H1 (cell line): ENCODE results near the gene TTBK2. TPM values are rescaled to one million over a fixed set of nuclear protein-coding genes. Genes with fewer than 3 reads are reported as not detected.

Source experiments
- CTCF ChIA-PET: fragments of 300-600 bp; sonication (Branson Sonifier 250); formaldehyde crosslinking; loops from one replicate; lab custom pipeline; 2021; ENCODE audit not compliant: partially characterized antibody; lab: Charles Lee
- POLR2A ChIA-PET: fragments of 300-600 bp; sonication (Branson Sonifier 250); formaldehyde crosslinking; loops from one replicate; lab custom pipeline; 2021; ENCODE audit warnings: inconsistent platforms; ENCODE audit not compliant: partially characterized antibody; lab: Charles Lee
- DNase-seq, 2 experiments: peaks; one replicate each; pipeline versions ENCODE4 v3.0.0 to v3.0.0-alpha.2; 2010 to 2022; ENCODE audit warnings: low spot score in 2 of 2, low read depth in 1 of 2, mixed read lengths in 1 of 2
- FAIRE-seq: peaks from 2 replicates; lab custom pipeline; 2011; peaks lifted over from hg19 to GRCh38; lab: Jason Lieb, UNC
- H2AFZ ChIP-seq: 2 replicates; pipeline ENCODE4 v1.8.1; 2012; ENCODE audit warnings: low read length, inconsistent platforms
- H2AK5ac ChIP-seq: 2 replicates; pipeline ENCODE4 v1.6.1; 2013; ENCODE audit warnings: low read depth, low read length
- H2BK120ac ChIP-seq: replicated peaks from 2 replicates; pipeline ENCODE3; 2013; ENCODE audit warnings: low read depth, low read length, inconsistent platforms
- H2BK12ac ChIP-seq: 2 replicates; pipeline ENCODE4 v1.6.1; 2013; ENCODE audit warnings: low read depth, low read length
- H2BK15ac ChIP-seq: 2 replicates; pipeline ENCODE4 v1.6.1; 2013; ENCODE audit warnings: low read length
- H2BK20ac ChIP-seq: 2 replicates; pipeline ENCODE4 v1.6.1; 2013; ENCODE audit warnings: low read length
- H2BK5ac ChIP-seq: 2 replicates; pipeline ENCODE4 v1.6.1; 2013; ENCODE audit warnings: low read depth, low read length
- H3K14ac ChIP-seq: 2 replicates; pipeline ENCODE4 v1.6.1; 2013; ENCODE audit warnings: inconsistent platforms; ENCODE audit not compliant: insufficient read length
- H3K18ac ChIP-seq: 2 replicates; pipeline ENCODE4 v1.6.1; 2013; ENCODE audit warnings: low read length; ENCODE audit errors: extremely low read depth
- H3K23ac ChIP-seq: 2 replicates; pipeline ENCODE4 v1.6.1; 2013; ENCODE audit warnings: inconsistent platforms; ENCODE audit not compliant: insufficient read length
- H3K23me2 ChIP-seq: 2 replicates; pipeline ENCODE4 v1.6.1; 2013; ENCODE audit warnings: low read depth, low read length
- H3K27ac ChIP-seq: 2 replicates; pipeline ENCODE4 v1.6.1; 2011; ENCODE audit warnings: low read depth, low read length, inconsistent platforms
- H3K27me3 ChIP-seq, 4 experiments: replicated peaks in 1 of 4; 1 replicate in 1 of 4; 2 replicates in 3 of 4; pipeline versions ENCODE4 v1.6.1 to v1.8.1; 2011 to 2013; ENCODE audit warnings: low read length in 3 of 4, mild to moderate bottlenecking in 3 of 4, inconsistent platforms in 2 of 4, mixed read lengths in 2 of 4, moderate library complexity in 1 of 4; ENCODE audit not compliant: control insufficient read depth in 3 of 4, insufficient read depth in 3 of 4; ENCODE audit errors: extremely low read depth in 1 of 4
- H3K36me3 ChIP-seq, 4 experiments: 2 replicates each; pipeline versions ENCODE4 v1.6.1 to v1.8.1; 2011 to 2013; ENCODE audit warnings: mild to moderate bottlenecking in 4 of 4, low read length in 3 of 4, moderate library complexity in 2 of 4, control low read depth in 1 of 4, inconsistent platforms in 1 of 4; ENCODE audit not compliant: insufficient read depth in 4 of 4, control insufficient read depth in 2 of 4
- H3K4ac ChIP-seq: replicated peaks from 2 replicates; pipeline ENCODE3; 2013; ENCODE audit warnings: low read length, low read depth, mixed read lengths, inconsistent platforms; ENCODE audit not compliant: insufficient read length
- H3K4me1 ChIP-seq, 4 experiments: replicated peaks in 1 of 4; 1 replicate in 1 of 4; 2 replicates in 3 of 4; pipeline versions ENCODE4 v1.6.1 to v1.8.1; 2011 to 2013; ENCODE audit warnings: low read length in 3 of 4, inconsistent platforms in 2 of 4, mixed read lengths in 1 of 4; ENCODE audit not compliant: insufficient read depth in 4 of 4, control insufficient read depth in 3 of 4
- H3K4me2 ChIP-seq, 2 experiments: 2 replicates each; pipeline versions ENCODE4 v1.6.1 to v1.8.1; 2011 to 2013; ENCODE audit warnings: low read depth in 2 of 2, low read length in 2 of 2, control low read depth in 1 of 2, inconsistent platforms in 1 of 2, mild to moderate bottlenecking in 1 of 2; ENCODE audit not compliant: insufficient read depth in 1 of 2
- H3K4me3 ChIP-seq, 4 experiments: fragments of 200-600, 300-600 bp in 1 of 4; sonication (generic), shearing (Covaris generic), sonication (Bioruptor Twin) in 1 of 4; 2 replicates each; pipeline versions ENCODE4 v1.5.1 to v1.8.1; 2011 to 2016; ENCODE audit warnings: low read length in 4 of 4, low read depth in 3 of 4, control low read depth in 2 of 4, inconsistent platforms in 2 of 4, mild to moderate bottlenecking in 2 of 4, mixed read lengths in 1 of 4, moderate library complexity in 1 of 4; ENCODE audit not compliant: insufficient read depth in 2 of 4; ENCODE audit errors: extremely low read depth in 1 of 4
- H3K56ac ChIP-seq: replicated peaks from 2 replicates; pipeline ENCODE3; 2013; ENCODE audit warnings: low read depth, mild to moderate bottlenecking, mixed read lengths, low read length, inconsistent platforms; ENCODE audit not compliant: insufficient read length
- H3K79me1 ChIP-seq: 2 replicates; pipeline ENCODE4 v1.6.1; 2013; ENCODE audit warnings: low read depth, low read length, control low read depth
- H3K79me2 ChIP-seq, 2 experiments: 2 replicates each; pipeline versions ENCODE4 v1.6.1 to v1.8.1; 2012 to 2013; ENCODE audit warnings: low read length in 2 of 2, mild to moderate bottlenecking in 2 of 2, inconsistent platforms in 1 of 2; ENCODE audit not compliant: insufficient read depth in 2 of 2, control insufficient read depth in 1 of 2
- H3K9ac ChIP-seq, 4 experiments: replicated peaks in 1 of 4; 1 replicate in 1 of 4; 2 replicates in 3 of 4; pipeline versions ENCODE4 v1.6.1 to v1.8.1; 2011 to 2013; ENCODE audit warnings: low read depth in 3 of 4, low read length in 3 of 4, control low read depth in 2 of 4, mild to moderate bottlenecking in 2 of 4, moderate library complexity in 2 of 4, inconsistent platforms in 1 of 4; ENCODE audit errors: extremely low read depth in 1 of 4
- H3K9me3 ChIP-seq, 2 experiments: 2 replicates each; pipeline versions ENCODE4 v1.6.1 to v1.8.1; 2012 to 2013; ENCODE audit warnings: mild to moderate bottlenecking in 2 of 2, moderate library complexity in 2 of 2, control low read depth in 1 of 2, inconsistent platforms in 1 of 2, low read depth in 1 of 2, low read length in 1 of 2, mixed read lengths in 1 of 2; ENCODE audit not compliant: insufficient read depth in 2 of 2
- H4K20me1 ChIP-seq, 2 experiments: replicated peaks in 1 of 2; 2 replicates each; pipeline versions ENCODE3 to v1.8.1; 2011 to 2013; ENCODE audit warnings: inconsistent platforms in 2 of 2, low read length in 2 of 2, mild to moderate bottlenecking in 1 of 2; ENCODE audit not compliant: insufficient read depth in 2 of 2, control insufficient read depth in 1 of 2
- H4K5ac ChIP-seq: 2 replicates; pipeline ENCODE4 v1.6.1; 2013; ENCODE audit warnings: low read length, low read depth, mixed read lengths, inconsistent platforms; ENCODE audit not compliant: insufficient read length
- H4K8ac ChIP-seq: 2 replicates; pipeline ENCODE4 v1.8.0; 2013; ENCODE audit warnings: mild to moderate bottlenecking, moderate library complexity, low read length, inconsistent platforms; ENCODE audit not compliant: insufficient read depth; ENCODE audit errors: extremely low read depth
- H4K91ac ChIP-seq: replicated peaks from 2 replicates; pipeline ENCODE3; 2013; ENCODE audit warnings: low read length, mixed read lengths, inconsistent platforms; ENCODE audit not compliant: insufficient read length
- EP300 ChIP-seq, 2 experiments: IDR thresholded peaks; 1 replicate in 1 of 2; 2 replicates in 1 of 2; pipeline ENCODE4 v1.6.1; 2011 to 2012; ENCODE audit warnings: low read depth in 2 of 2, low read length in 2 of 2, mild to moderate bottlenecking in 2 of 2, borderline replicate concordance in 1 of 2, inconsistent platforms in 1 of 2, moderate library complexity in 1 of 2
- HDAC2 ChIP-seq, 2 experiments: fragments of 300-600 bp in 1 of 2; sonication (generic) in 1 of 2; IDR thresholded peaks; 2 replicates each; pipeline ENCODE4 v1.6.1; 2011 to 2012; ENCODE audit warnings: low read depth in 2 of 2, low read length in 2 of 2, mild to moderate bottlenecking in 2 of 2, moderate library complexity in 2 of 2, borderline replicate concordance in 1 of 2, inconsistent platforms in 1 of 2
- KDM4A ChIP-seq: IDR thresholded peaks from one replicate; pipeline ENCODE4 v1.7.1; 2012; ENCODE audit warnings: low read depth, mild to moderate bottlenecking, moderate library complexity, low read length, inconsistent platforms; ENCODE audit not compliant: severe bottlenecking
- WGBS, 2 experiments: shearing (Covaris generic) in 1 of 2; methylation state at CpG; one replicate each; pipeline versions ENCODE4 v1.1.6 to v1.1.7; 2013 to 2015; ENCODE audit warnings: low lambda C conversion rate in 2 of 2, mixed read lengths in 2 of 2, inconsistent platforms in 1 of 2, low coverage in 1 of 2, missing lambda C conversion rate in 1 of 2; ENCODE audit not compliant: insufficient replicate concordance in 2 of 2, insufficient coverage in 1 of 2, insufficient read length in 1 of 2; ENCODE audit errors: extremely low coverage in 1 of 2, missing lambda C conversion rate in 1 of 2; 5-methylcytosine and 5-hydroxymethylcytosine counted together
- polyA plus RNA-seq, 7 experiments: library from polyadenylated mRNA; depleted of rRNA in 3 of 7; stranded (reverse) in 5 of 7; unstranded in 2 of 7; fragments of >200 nt in 5 of 7; fragments of 200-250 nt in 2 of 7; gene quantifications; 1 replicate in 5 of 7; 2 replicates in 1 of 7; 4 replicates in 1 of 7; pipeline versions ENCODE4 v1.2.1 to v1.2.3, GENCODE V29; 2011 to 2013; ENCODE audit warnings: missing spikeins in 2 of 7, mixed read lengths in 2 of 7
- total RNA-seq: library from RNA; stranded (reverse); fragmentation: NEBNext Ultra II Directional; extraction: Animal tissue kit (Norgen Biotek cat#: 25700); gene quantifications from 2 replicates; pipeline ENCODE4 v1.2.1, GENCODE V29; 2021

TTBK2 gene
- total and polyA plus RNA-seq, 2 of the 8 experiments (the other 6 are each of a cell fraction or from before 2014, with no cell fraction given): 2.7 to 18.2 TPM

- Histone ChIP-seq H3K4me2 (no peak overlapping the region), H3K23me2 (peaks cover 7% of the 10 kb centered on the region; the same call in 1 of the 2 replicates), H2BK12ac (no peak overlapping the region), H3K36me3 (peaks cover 8 to 48% (median 16%) of the 10 kb centered on the region in 4 experiments; a peak in 7 of 8 replicates), H3K14ac (no peak overlapping the region), H3K79me2 (no peaks in the 10 kb centered on the region), H3K79me1 (no peaks in the 10 kb centered on the region; the same call in 1 of the 2 replicates), H4K5ac (no peak overlapping the region), H2BK120ac (no peak overlapping the region), H2BK5ac (no peak overlapping the region), H4K20me1 (peaks cover 10 to 15% of the 10 kb centered on the region in 2 experiments), H3K56ac (no peak overlapping the region), H2BK15ac (no peak overlapping the region), H3K27ac (no peak overlapping the region), H3K4me1 (peaks cover 0 to 14% (median 9%) of the 10 kb centered on the region in 4 experiments; a peak in 6 of 7 replicates), H3K9ac (no peak overlapping the region), H2AFZ (no peak overlapping the region), H4K91ac (no peak overlapping the region), H3K27me3 (peaks cover 0 to 3% (median 1%) of the 10 kb centered on the region in 4 experiments; a peak in 2 of 7 replicates), H2AK5ac (no peak overlapping the region), H3K23ac (no peak overlapping the region), H3K4ac (no peak overlapping the region), H3K4me3 (no peak overlapping the region), H2BK20ac (no peak overlapping the region), H4K8ac (no peak overlapping the region), H3K9me3 (no peaks in the 10 kb centered on the region), H3K18ac (no peak overlapping the region)
- CTCF ChIA-PET: interaction anchor here (0.7 to 2.4 kb wide), 4 partner anchors 9 to 195 kb away, joined by 3 to 6 read pairs (median 4); no protein-coding TSS in a partner anchor
- TF ChIP-seq HDAC2 (IDR thresholded peaks at IDR 0.05; ENCODE audit: borderline replicate concordance in 1 of 2, low read depth in 2 of 2, low read length in 2 of 2) (no peak), KDM4A (no peak), EP300 (IDR thresholded peaks at IDR 0.05; ENCODE audit: borderline replicate concordance in 1 of 2, low read depth in 2 of 2, low read length in 2 of 2) (no peak)
- 82% methylated on average over 6 of the region's 6 CpGs; no CpG with 5 or more reads in 1 of the 2 experiments for WGBS, 2 experiments
- FAIRE-seq (no peak), DNase-seq (no peak)
- POLR2A ChIA-PET: interaction anchor here (0.8 to 7.1 kb wide), 3 partner anchors 10 to 57 kb away, joined by 3 to 27 read pairs (median 5); no protein-coding TSS in a partner anchor
Observed at GRCh38 chr15:42731461-42731860, 189.1 kb downstream of the TTBK2 start.
